NB4 (cell line): ENCODE results near the gene SGTB.

Experiments
- CTCF ChIP-seq: IDR thresholded peaks from one replicate; pipeline ENCODE4 v1.5.1; 2012; ENCODE audit warnings: low read depth, low read length
- MAX ChIP-seq: IDR thresholded peaks from 2 replicates; pipeline ENCODE4 v1.6.1; 2011; ENCODE audit warnings: low read depth, low read length
- POLR2A ChIP-seq: IDR thresholded peaks from 2 replicates; pipeline ENCODE4 v1.6.1; 2011; ENCODE audit warnings: mild to moderate bottlenecking; ENCODE audit not compliant: insufficient read length; ENCODE audit errors: extremely low read depth

GRCh38 chr5:65730910-65731309, 9.0 kb upstream of the SGTB start:
- TF ChIP-seq CTCF = no peak
- no peak for TF ChIP-seq POLR2A
- no peak for TF ChIP-seq MAX
